Measurements from ENCODE around the gene BLMH.
"Not testable (repeated sequence)": the region's sequence is repeated elsewhere in the genome, so short reads cannot be mapped to it uniquely, and the experiment has no call there.

The BLMH gene

GRCh38 chr17:30225919-30226553 is 65.7 kb downstream of the BLMH start:
- DNase-seq, result no peak

- DNase-seq, result no peak
Observed at GRCh38 chr17:30225112-30225511, 66.6 kb downstream of the BLMH start.

DNA sequence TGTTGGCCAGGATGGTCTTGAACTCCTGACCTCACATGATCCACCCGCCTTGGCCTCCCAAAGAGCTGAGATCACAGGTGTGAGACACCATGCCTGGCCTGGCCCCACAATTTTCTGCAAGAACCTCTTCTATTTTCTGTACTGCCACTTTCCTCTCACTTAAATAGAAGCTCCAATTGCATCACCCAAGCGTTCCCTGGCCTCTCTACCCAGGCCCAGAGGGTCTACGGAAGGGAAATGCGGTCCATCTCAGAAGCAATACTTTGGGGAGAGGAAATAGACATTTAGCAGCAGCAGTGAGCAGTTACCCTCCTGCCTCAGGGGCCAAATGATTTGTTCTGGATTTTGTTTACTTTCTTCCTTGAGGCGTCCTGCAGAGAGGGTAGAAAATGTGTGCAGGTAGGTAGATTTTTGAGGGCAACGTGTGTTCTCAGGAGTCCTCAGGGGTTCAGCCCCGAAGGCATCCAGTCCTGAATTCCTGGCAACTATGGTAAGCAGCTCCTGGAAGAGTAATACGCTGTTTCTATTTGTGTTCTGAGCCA is 67.3 kb downstream of the BLMH start:
- no peak for DNase-seq

DNA sequence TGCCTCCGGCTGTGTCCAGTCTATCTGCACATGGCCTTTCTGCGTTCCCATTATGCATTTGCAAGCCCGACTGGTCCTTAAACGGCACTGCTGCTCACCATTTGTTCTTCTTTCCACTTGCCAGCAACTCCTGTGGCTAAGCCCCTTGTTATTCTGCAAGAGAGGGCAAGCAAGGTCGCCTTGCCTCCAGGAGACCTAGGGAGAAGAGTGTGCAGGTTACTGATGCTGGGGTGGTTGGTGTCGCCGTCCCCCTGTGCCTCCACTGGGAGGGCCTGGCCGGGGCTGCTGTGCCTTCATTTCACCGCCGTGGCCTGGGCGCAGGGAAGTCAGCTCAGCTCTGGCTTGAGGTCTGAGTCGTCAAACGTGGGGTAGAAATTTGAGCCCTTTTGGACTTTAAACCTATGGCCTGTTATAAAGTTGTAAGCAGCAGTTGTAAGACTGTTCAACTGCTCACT is 69.0 kb downstream of the BLMH start:
- DNase-seq, result no peak

- no peak for DNase-seq
Observed at GRCh38 chr17:30222251-30222650, 69.5 kb downstream of the BLMH start.

- no peak for DNase-seq
Observed at GRCh38 chr17:30221346-30221745, 70.4 kb downstream of the BLMH start.

GRCh38 chr17:30220414-30220813 is 71.3 kb downstream of the BLMH start:
- DNase-seq, result no peak

- no peak for DNase-seq
Observed at GRCh38 chr17:30219833-30220232, 71.9 kb downstream of the BLMH start.

- no peak for DNase-seq
Observed at GRCh38 chr17:30219315-30219714, 72.4 kb downstream of the BLMH start.

GRCh38 chr17:30218799-30219198 is 72.9 kb downstream of the BLMH start:
- DNase-seq, result no peak

DNA sequence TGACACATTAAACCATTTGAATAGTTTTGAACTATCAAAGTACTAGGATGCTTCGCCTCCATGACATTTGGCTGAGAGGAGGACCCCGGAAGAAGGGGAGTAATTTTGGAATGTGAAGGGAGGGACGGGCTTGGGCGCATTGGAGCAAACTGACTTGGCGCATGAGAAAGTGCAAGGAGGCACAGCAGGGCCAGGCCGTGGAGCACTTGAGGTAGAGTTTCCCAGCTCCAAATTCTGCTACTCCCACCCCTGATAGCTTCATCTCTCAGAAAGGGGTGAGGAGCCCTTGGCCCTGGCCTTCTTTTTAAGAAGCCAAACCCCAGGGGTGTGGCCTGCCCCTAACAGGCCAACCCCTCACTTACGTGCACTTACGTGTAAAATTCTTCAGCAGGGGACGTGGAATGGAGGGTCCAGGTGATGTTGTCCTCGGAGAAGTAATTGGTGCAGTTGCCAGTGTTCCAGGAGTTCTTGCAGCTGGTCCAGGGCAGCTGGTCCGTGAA is 73.9 kb downstream of the BLMH start:
- no peak for DNase-seq

DNA sequence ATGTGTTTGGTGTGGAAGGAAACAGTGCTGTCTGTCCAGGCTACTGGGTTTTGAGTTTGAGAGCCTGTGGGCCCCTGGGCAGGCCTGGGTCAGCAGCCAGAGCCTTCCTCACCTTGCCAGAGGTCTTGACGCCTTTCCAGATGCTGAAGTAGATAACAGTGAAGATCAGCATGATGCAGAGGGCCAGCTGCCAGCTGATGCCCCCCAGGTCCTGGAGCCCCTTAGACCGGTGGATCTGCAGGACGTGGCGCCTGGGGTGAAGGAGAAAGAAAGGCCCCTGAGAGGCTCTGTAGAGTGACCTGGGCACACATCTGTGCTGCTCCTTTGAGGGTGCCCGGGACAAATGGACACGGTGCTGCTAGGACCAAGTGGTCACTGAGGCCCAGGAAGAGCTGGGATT is 74.7 kb downstream of the BLMH start:
- DNase-seq, result no peak

- DNase-seq, result no peak
Observed at GRCh38 chr17:30212750-30213149, 79.0 kb downstream of the BLMH start.

DNA sequence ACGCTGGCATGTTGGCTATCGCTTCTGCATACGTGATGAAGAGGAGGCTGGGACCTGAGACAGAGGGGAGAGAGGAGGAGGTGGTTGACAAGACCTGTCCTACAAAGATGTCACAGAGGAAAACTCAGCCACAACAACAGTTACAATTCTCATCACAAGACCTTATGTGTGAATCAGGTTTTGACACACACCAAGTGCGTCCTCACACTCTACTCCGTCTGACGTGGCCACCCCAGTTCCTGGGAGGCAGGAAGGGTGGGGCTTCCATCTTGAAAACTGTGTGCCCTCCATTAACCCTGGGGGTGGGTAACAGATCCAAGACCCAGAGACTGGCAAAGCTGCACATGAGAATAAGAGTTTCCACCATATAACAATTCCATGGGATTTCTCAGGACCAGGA is 80.4 kb downstream of the BLMH start:
- no peak for DNase-seq

DNA sequence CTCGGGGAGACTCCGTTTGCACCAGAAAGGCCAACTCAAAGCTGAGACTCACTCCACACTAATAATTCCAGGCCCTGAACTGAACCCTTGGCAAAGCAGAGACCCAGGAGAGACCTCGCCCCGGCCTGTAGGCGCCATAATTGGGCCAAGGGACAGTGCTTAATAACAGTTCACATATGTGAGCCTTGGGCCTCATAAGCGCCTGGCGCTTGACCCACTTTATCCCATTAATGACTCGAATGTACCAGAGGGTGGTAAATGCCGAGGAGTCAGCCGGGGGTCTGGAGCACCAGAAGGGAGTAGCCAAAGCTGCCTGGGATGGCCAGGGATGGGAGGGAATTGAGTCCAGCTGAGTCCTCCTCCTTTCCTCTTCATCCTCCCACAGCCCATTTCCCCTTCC is 80.8 kb downstream of the BLMH start:
- DNase-seq, result no peak

DNA sequence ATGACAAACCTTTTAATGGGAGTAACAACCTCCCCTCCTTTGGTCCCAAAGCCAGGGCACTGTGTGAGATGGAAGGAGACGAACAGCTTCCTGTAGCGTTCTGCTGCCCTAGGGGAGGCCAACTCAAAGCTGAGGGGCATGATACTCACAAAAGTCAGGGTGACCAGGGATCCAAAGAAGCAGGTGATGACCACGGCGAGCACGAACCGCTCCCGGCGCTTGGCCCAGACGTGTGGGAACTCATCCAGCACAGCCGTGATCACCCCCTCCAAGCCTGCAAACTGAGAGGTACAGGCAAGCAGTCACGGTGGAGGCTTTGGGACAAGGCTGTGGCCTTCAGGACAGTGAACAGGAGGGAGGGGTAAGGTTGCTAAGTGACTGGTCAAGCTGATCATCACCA is 81.4 kb downstream of the BLMH start:
- DNase-seq, result no peak

DNA sequence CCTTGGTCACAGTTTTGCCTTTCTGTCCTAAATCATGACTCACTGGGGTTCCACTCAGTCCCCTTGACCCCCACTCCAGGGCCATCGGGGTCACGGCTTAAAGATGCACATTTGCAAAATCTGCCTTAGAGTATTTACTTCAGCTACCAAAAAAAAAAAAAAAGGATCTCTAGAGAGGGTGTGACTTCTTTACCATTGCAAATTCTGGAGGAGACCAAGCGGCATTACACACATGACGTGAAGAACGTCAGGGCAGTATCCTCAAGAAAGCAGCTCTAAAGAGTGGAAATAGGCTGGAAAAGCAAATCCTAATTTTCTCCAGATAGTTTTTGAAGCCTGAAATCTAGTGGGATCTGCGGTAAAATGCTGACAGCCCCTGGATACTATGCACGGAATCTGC is 81.8 kb downstream of the BLMH start:
- DNase-seq, result no peak

- no peak for DNase-seq
Observed at GRCh38 chr17:30208214-30208613, 83.5 kb downstream of the BLMH start.

DNA sequence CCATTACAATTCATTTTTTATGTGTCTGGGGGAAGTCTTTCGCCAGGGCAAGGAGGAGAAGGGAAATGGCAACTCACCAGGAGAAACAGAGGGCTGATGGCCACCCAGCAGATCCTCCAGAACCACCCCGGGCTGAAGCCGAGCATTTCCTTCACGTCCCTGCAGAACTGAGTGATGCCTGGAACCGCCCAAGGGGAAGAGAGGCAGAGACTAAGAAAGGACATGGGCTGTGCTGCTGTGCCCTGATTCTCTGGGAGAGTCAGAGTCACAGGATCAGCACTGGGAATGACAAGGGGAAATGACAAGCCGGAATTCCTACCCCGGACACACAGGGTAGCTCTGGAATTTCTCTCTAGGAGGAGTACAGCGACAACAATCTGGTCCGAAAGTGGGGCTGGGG is 84.1 kb downstream of the BLMH start:
- DNase-seq, result no peak

DNA sequence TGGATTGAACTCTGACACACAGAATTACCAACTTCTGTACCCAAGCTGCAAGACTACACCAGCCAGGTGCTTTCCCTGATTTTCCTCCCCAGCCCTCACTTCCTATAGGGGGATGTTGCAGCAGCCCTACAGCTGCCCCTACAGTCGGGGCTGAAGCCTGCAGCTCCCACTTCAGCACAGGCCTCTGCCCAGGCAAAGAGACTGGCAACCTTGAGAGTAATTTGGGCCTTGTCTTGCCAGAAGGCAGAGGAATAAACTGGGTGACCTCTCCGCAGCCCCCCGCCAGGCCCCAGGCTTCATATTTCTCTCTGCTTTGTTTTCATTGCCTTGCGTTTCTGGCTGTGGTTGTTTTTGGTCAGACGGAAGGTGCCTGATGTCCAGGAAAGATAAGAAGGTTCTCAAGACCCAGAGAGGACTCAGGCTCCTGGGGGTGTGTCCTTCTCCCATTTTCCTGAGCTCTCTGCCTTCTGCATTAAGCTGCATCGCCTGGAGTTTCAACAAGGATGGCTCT is 88.2 kb downstream of the BLMH start:
- DNase-seq, result no peak

DNA sequence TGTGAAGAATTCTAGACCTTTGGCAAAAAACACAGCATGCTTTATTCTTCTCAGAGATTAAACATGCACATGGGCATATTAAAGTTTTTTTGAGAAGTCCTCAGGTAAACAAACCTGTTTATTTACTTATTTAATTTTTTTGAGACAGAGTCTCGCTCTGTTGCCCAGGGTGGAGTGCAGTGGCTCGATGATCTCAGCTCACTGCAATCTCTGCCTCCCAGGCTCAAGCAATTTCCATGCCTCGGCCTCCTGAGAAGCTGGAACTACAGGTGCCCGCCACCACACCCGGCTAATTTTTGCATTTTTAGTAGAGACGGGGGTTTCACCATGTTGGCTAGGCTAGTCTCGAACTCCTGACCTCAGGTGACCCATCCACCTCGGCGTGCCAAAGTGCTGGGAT is 91.1 kb downstream of the BLMH start:
- DNase-seq, result not testable (repeated sequence)

DNA sequence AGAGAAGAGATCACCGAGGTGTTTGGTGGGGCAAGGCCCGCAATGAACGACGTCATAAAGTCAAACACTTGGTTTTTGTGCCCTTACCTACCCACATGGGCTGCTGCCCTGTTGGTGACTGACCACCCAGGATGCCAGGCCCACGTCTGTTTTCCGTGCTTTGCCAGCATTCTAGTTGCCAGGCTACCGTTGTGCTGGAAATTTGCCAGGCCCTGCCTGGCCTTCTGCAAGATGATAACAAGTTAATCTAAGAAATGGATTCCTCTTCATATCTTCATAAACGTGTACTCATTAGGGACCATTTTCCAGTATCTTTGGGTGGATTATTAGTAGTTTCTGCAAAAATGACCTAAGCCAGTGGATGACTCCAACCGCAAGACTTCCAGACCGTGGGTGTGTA is 91.6 kb downstream of the BLMH start:
- no peak for DNase-seq

GRCh38 chr17:30199600-30199999 is 92.1 kb downstream of the BLMH start:
- DNase-seq, result no peak

Measured in activated gamma-delta T cell treated with Interleukin-2 at 50 U/mL for 16 hours (primary cell).